CD14-positive monocyte (primary cell): ENCODE measurements around the gene LHPP. TPM values are rescaled to one million over a fixed set of nuclear protein-coding genes. Genes with fewer than 3 reads are reported as not detected.
A peak's percentile ranks its signal among the peaks of the same experiment; 100 is the strongest.

Source experiments
- DNase-seq, 3 donors: peaks; one replicate each; pipeline ENCODE4 v3.0.0-alpha.2; 2011 to 2022
- H2AFZ ChIP-seq: 2 replicates; pipeline ENCODE4 v1.6.0; 2012; ENCODE audit warnings: mild to moderate bottlenecking, low read depth, low read length, inconsistent platforms; ENCODE audit not compliant: insufficient read depth, poor library complexity, severe bottlenecking
- H3K27ac ChIP-seq, 2 donors: 1 replicate in 1 of 2; 2 replicates in 1 of 2; pipeline ENCODE4 v1.5.1; 2012 to 2013; ENCODE audit warnings: low read length in 2 of 2, control low read depth in 1 of 2, inconsistent platforms in 1 of 2, low read depth in 1 of 2, mild to moderate bottlenecking in 1 of 2
- H3K27me3 ChIP-seq, 2 donors: one replicate each; pipeline versions ENCODE4 v1.6.0 to v1.6.1; 2011 to 2013; ENCODE audit warnings: low read length in 2 of 2; ENCODE audit not compliant: control insufficient read depth in 2 of 2, insufficient read depth in 2 of 2
- H3K36me3 ChIP-seq, 2 donors: replicated peaks in 1 of 2; 1 replicate in 1 of 2; 2 replicates in 1 of 2; pipeline versions ENCODE4 v1.5.1 to v1.6.1; 2012 to 2013; ENCODE audit warnings: low read length in 2 of 2, control low read depth in 1 of 2, inconsistent platforms in 1 of 2, mild to moderate bottlenecking in 1 of 2; ENCODE audit not compliant: insufficient read depth in 2 of 2, control insufficient read depth in 1 of 2
- H3K4me1 ChIP-seq, 2 donors: 1 replicate in 1 of 2; 2 replicates in 1 of 2; pipeline versions ENCODE4 v1.5.1 to v1.6.1; 2012 to 2013; ENCODE audit warnings: low read length in 2 of 2, control low read depth in 1 of 2, inconsistent platforms in 1 of 2, mild to moderate bottlenecking in 1 of 2, moderate library complexity in 1 of 2; ENCODE audit not compliant: insufficient read depth in 2 of 2, control insufficient read depth in 1 of 2
- H3K4me2 ChIP-seq: replicated peaks from 2 replicates; pipeline ENCODE3; 2012; ENCODE audit warnings: low read length, moderate library complexity, mild to moderate bottlenecking; ENCODE audit not compliant: poor library complexity, severe bottlenecking; ENCODE audit errors: extremely low read depth
- H3K4me3 ChIP-seq, 3 experiments: fragments of 200-600 bp in 1 of 3; sonication (generic) in 1 of 3; replicated peaks in 1 of 3; 1 replicate in 2 of 3; 2 replicates in 1 of 3; pipeline ENCODE4 v1.5.1; 2011 to 2013; ENCODE audit warnings: low read length in 3 of 3, mild to moderate bottlenecking in 3 of 3, control low read depth in 2 of 3, low read depth in 2 of 3, inconsistent platforms in 1 of 3, moderate library complexity in 1 of 3
- H3K79me2 ChIP-seq: 2 replicates; pipeline ENCODE4 v1.6.0; 2012; ENCODE audit warnings: mild to moderate bottlenecking, control low read depth, inconsistent platforms, low read length, moderate library complexity; ENCODE audit not compliant: insufficient read depth
- H3K9ac ChIP-seq: 2 replicates; pipeline ENCODE4 v1.6.0; 2017; ENCODE audit warnings: low read length, mild to moderate bottlenecking; ENCODE audit not compliant: insufficient read depth, poor library complexity, severe bottlenecking
- H3K9me3 ChIP-seq, 2 donors: replicated peaks in 1 of 2; 1 replicate in 1 of 2; 2 replicates in 1 of 2; pipeline versions ENCODE4 v1.5.1 to v1.6.1; 2012 to 2013; ENCODE audit warnings: low read length in 2 of 2, control low read depth in 1 of 2; ENCODE audit not compliant: control insufficient read depth in 1 of 2, insufficient read depth in 1 of 2
- H4K20me1 ChIP-seq: 2 replicates; pipeline ENCODE4 v1.6.0; 2012; ENCODE audit warnings: mild to moderate bottlenecking, low read length, control low read depth, moderate library complexity; ENCODE audit not compliant: insufficient read depth
- H3K27ac Mint-ChIP-seq, 7 donors: one replicate each; pipeline ENCODE4 v1.8.0; 2020; ENCODE audit warnings: mild to moderate bottlenecking in 7 of 7, mixed read lengths in 7 of 7, moderate library complexity in 6 of 7, inconsistent platforms in 2 of 7
- H3K27me3 Mint-ChIP-seq, 3 donors: one replicate each; pipeline ENCODE4 v1.8.0; 2021 to 2022; ENCODE audit warnings: low read depth in 3 of 3, mild to moderate bottlenecking in 3 of 3, mixed read lengths in 3 of 3, moderate library complexity in 3 of 3, inconsistent platforms in 1 of 3
- H3K36me3 Mint-ChIP-seq, 2 donors: one replicate each; pipeline ENCODE4 v1.8.0; 2020; ENCODE audit warnings: mixed read lengths in 2 of 2, inconsistent platforms in 1 of 2, mild to moderate bottlenecking in 1 of 2
- H3K4me1 Mint-ChIP-seq: one replicate; pipeline ENCODE4 v1.8.0; 2020; ENCODE audit warnings: mild to moderate bottlenecking, mixed read lengths
- H3K4me3 Mint-ChIP-seq, 2 donors: one replicate each; pipeline ENCODE4 v1.8.0; 2020; ENCODE audit warnings: mild to moderate bottlenecking in 2 of 2, mixed read lengths in 2 of 2, moderate library complexity in 1 of 2
- H3K9me3 Mint-ChIP-seq, 7 donors: one replicate each; pipeline ENCODE4 v1.8.0; 2020 to 2022; ENCODE audit warnings: mixed read lengths in 7 of 7, mild to moderate bottlenecking in 6 of 7, moderate library complexity in 6 of 7, inconsistent platforms in 2 of 7
- CTCF ChIP-seq: fragments of 200-600 bp; IDR thresholded peaks from one replicate; pipeline ENCODE4 v1.8.0; 2022; ENCODE audit warnings: antibody characterized with exemption, mild to moderate bottlenecking
- WGBS: methylation state at CpG from one replicate; pipeline ENCODE4 v1.1.5; 2013; ENCODE audit warnings: missing lambda C conversion rate; ENCODE audit not compliant: insufficient coverage; 5-methylcytosine and 5-hydroxymethylcytosine counted together
- intact Hi-C, 2 donors: fragments of 100-400 bp; cut with micrococcal nuclease; formaldehyde crosslinking; loops; one replicate each; pipeline versions ENCODE4 v1.15.0 to v1.15.1; 2023
- polyA plus RNA-seq, 3 donors: library from polyadenylated mRNA; depleted of rRNA in 1 of 3; unstranded in 2 of 3; stranded (reverse) in 1 of 3; fragments of 300-500 nt in 2 of 3; fragments of >200 nt in 1 of 3; fragmentation: Illumina TruSeq in 2 of 3; gene quantifications; 1 replicate in 2 of 3; 2 replicates in 1 of 3; pipeline ENCODE4 v1.2.3, GENCODE V29; 2012 to 2021

The LHPP gene
- polyA plus RNA-seq, 3 donors, result 15.2 to 20.6 (median 19.5) TPM

GRCh38 chr10:124647421-124648130 is 186.0 kb downstream of the LHPP start:
- Histone ChIP-seq H3K4me3 (peak overlapping the region in 2 of 3 experiments; percentile 10 to 64), H3K27me3 (no peaks in the 10 kb centered on the region), H3K4me1 (peaks cover 91 to 100% of the 10 kb centered on the region in 2 donors), H3K27ac (peak overlapping the region; percentile 85 to 92), H2AFZ (no peak overlapping the region), H3K4me2 (peak overlapping the region; percentile 73), H3K9ac (peak overlapping the region; percentile 53), H3K79me2 (peaks cover 95% of the 10 kb centered on the region), H4K20me1 (no peaks in the 10 kb centered on the region), H3K9me3 (no peaks in the 10 kb centered on the region), H3K36me3 (peaks cover 0 to 4% of the 10 kb centered on the region in 2 donors)
- TF ChIP-seq CTCF, result peak; percentile 50
- peak overlapping the region; percentile 52 to 87 for H3K4me3 Mint-ChIP-seq
- H3K36me3 Mint-ChIP-seq, result peaks cover 20 to 40% of the 10 kb centered on the region in 2 donors
- peak overlapping the region; percentile 95 to 98 (median 96) for H3K27ac Mint-ChIP-seq
- peaks cover 0 to 3% (median 0%) of the 10 kb centered on the region in 7 donors for H3K9me3 Mint-ChIP-seq
- DNase-seq, result peak; percentile 92 to 95 (median 94)
- intact Hi-C loops, result loop anchor here in 1 of 2 donors (2.0 to 10.0 kb wide), 3 partner anchors 40 to 267 kb away; no protein-coding TSS in a partner anchor
- H3K4me1 Mint-ChIP-seq, result peaks cover 94% of the 10 kb centered on the region
- WGBS, result 30% methylated on average over 8 of the region's 9 CpGs
- H3K27me3 Mint-ChIP-seq, result no peaks in the 10 kb centered on the region

- Mint-ChIP-seq H3K27me3 (no peaks in the 10 kb centered on the region), H3K4me3 (peak overlapping the region; percentile 52 to 87), H3K36me3 (peaks cover 14 to 40% of the 10 kb centered on the region in 2 donors), H3K9me3 (peaks cover 0 to 3% (median 0%) of the 10 kb centered on the region in 7 donors), H3K4me1 (peaks cover 92% of the 10 kb centered on the region), H3K27ac (peak overlapping the region; percentile 95 to 98 (median 96))
- intact Hi-C loops, result loop anchor here in 1 of 2 donors (5.0 to 10.0 kb wide), 2 partner anchors 39 to 267 kb away; no protein-coding TSS in a partner anchor
- DNase-seq, result no peak
- peaks cover 0 to 9% of the 10 kb centered on the region in 2 donors for H3K36me3 ChIP-seq
- peak overlapping the region in 2 of 3 experiments; percentile 10 to 64 for H3K4me3 ChIP-seq
- H2AFZ ChIP-seq, result no peak overlapping the region
- H3K9me3 ChIP-seq, result no peaks in the 10 kb centered on the region
- TF ChIP-seq CTCF, result no peak
- H3K4me2 ChIP-seq, result peak overlapping the region; percentile 73
- H3K79me2 ChIP-seq, result peaks cover 95% of the 10 kb centered on the region
- peak overlapping the region; percentile 53 for H3K9ac ChIP-seq
- H3K4me1 ChIP-seq, result peaks cover 86 to 96% of the 10 kb centered on the region in 2 donors
- H3K27ac ChIP-seq, result peak overlapping the region; percentile 85 to 92
- no peaks in the 10 kb centered on the region for H3K27me3 ChIP-seq
- no peaks in the 10 kb centered on the region for H4K20me1 ChIP-seq
- WGBS, result 4% methylated on average over 3 of the region's 7 CpGs
These were observed 186.5 kb downstream of the LHPP start for GRCh38 chr10:124648131-124648475.
